ENCODE results near the gene CDCP1. TPM values are rescaled to one million over a fixed set of nuclear protein-coding genes. Genes with fewer than 3 reads are reported as not detected.

Gene CDCP1
- total and polyA plus RNA-seq, 4 donors = 0.33 to 8.9 (median 3.0) TPM

- H3K4me3 ChIP-seq (ENCODE audit: low read length in 2 of 2) = no peak overlapping the region
- DNase-seq = no peak
- 96 to 100% methylated on average over 3 of the region's 3 CpGs for WGBS, 2 donors
- no peaks in the 10 kb centered on the region for H3K27me3 ChIP-seq (ENCODE audit: control insufficient read depth in 1 of 2, insufficient read depth in 2 of 2, low read length in 1 of 2)
- H3K9me3 ChIP-seq (ENCODE audit: control insufficient read depth, low read length) = no peaks in the 10 kb centered on the region
- intact Hi-C loops (cut with DNase I) = loop anchor here in 1 of 2 donors (5.0 kb wide), 1 partner anchor 39 kb away; no protein-coding TSS in a partner anchor
- H3K36me3 ChIP-seq (ENCODE audit: control insufficient read depth in 1 of 2, insufficient read depth in 2 of 2, low read length in 1 of 2) = no peaks in the 10 kb centered on the region
- ATAC-seq (ENCODE audit: low FRiP score) = no peak
- H3K4me1 ChIP-seq (ENCODE audit: control insufficient read depth in 1 of 2, insufficient read depth in 2 of 2, low read length in 2 of 2) = no peaks in the 10 kb centered on the region
- H3K27ac ChIP-seq (ENCODE audit: low read depth in 1 of 2, low read length in 2 of 2) = peak overlapping the region in 1 of 2 donors; percentile 45
Measured at GRCh38 chr3:45166321-45166879, 20.2 kb upstream of the CDCP1 start.

- H3K27ac ChIP-seq (ENCODE audit: low read depth in 1 of 2, low read length in 2 of 2) = no peak overlapping the region
- DNase-seq (no peak), ATAC-seq (ENCODE audit: low FRiP score) (no peak)
- H3K4me3 ChIP-seq (ENCODE audit: low read length in 2 of 2) = no peak overlapping the region
- intact Hi-C loops (cut with DNase I) = loop anchor here in 1 of 2 donors (5.0 kb wide), 1 partner anchor 38 kb away; no protein-coding TSS in a partner anchor
- 81 to 95% methylated on average over 10 of the region's 10 CpGs for WGBS, 2 donors
- H3K36me3 ChIP-seq (ENCODE audit: control insufficient read depth in 1 of 2, insufficient read depth in 2 of 2, low read length in 1 of 2) = no peaks in the 10 kb centered on the region
- H3K4me1 ChIP-seq (ENCODE audit: control insufficient read depth in 1 of 2, insufficient read depth in 2 of 2, low read length in 2 of 2) = no peaks in the 10 kb centered on the region
- H3K27me3 ChIP-seq (ENCODE audit: control insufficient read depth in 1 of 2, insufficient read depth in 2 of 2, low read length in 1 of 2) = no peaks in the 10 kb centered on the region
- H3K9me3 ChIP-seq (ENCODE audit: control insufficient read depth, low read length) = no peaks in the 10 kb centered on the region
Measured at GRCh38 chr3:45165497-45166283, 19.5 kb upstream of the CDCP1 start.

- DNase-seq = no peak
- H3K9me3 ChIP-seq (ENCODE audit: control insufficient read depth, low read length) = no peaks in the 10 kb centered on the region
- WGBS, 2 donors = 88 to 92% methylated on average over 4 of the region's 4 CpGs
- intact Hi-C loops (cut with DNase I) = no loop called here
- H3K36me3 ChIP-seq (ENCODE audit: control insufficient read depth in 1 of 2, insufficient read depth in 2 of 2, low read length in 1 of 2) = no peaks in the 10 kb centered on the region
- H3K27me3 ChIP-seq (ENCODE audit: control insufficient read depth in 1 of 2, insufficient read depth in 2 of 2, low read length in 1 of 2) = no peaks in the 10 kb centered on the region
- ATAC-seq (ENCODE audit: low FRiP score) = no peak
- H3K4me1 ChIP-seq (ENCODE audit: control insufficient read depth in 1 of 2, insufficient read depth in 2 of 2, low read length in 2 of 2) = no peaks in the 10 kb centered on the region
- H3K27ac ChIP-seq (ENCODE audit: low read depth in 1 of 2, low read length in 2 of 2) = no peak overlapping the region
- H3K4me3 ChIP-seq (ENCODE audit: low read length in 2 of 2) = no peak overlapping the region
Measured at GRCh38 chr3:45164056-45164455, 17.9 kb upstream of the CDCP1 start.

- intact Hi-C loops (cut with DNase I) = no loop called here
- H3K4me1 ChIP-seq (ENCODE audit: control insufficient read depth in 1 of 2, insufficient read depth in 2 of 2, low read length in 2 of 2) = no peaks in the 10 kb centered on the region
- no peaks in the 10 kb centered on the region for H3K27me3 ChIP-seq (ENCODE audit: control insufficient read depth in 1 of 2, insufficient read depth in 2 of 2, low read length in 1 of 2)
- DNase-seq (no peak), ATAC-seq (ENCODE audit: low FRiP score) (no peak)
- 41 to 52% methylated on average over 6 of the region's 6 CpGs for WGBS, 2 donors
- H3K27ac ChIP-seq (ENCODE audit: low read depth in 1 of 2, low read length in 2 of 2) = no peak overlapping the region
- H3K9me3 ChIP-seq (ENCODE audit: control insufficient read depth, low read length) = no peaks in the 10 kb centered on the region
- H3K36me3 ChIP-seq (ENCODE audit: control insufficient read depth in 1 of 2, insufficient read depth in 2 of 2, low read length in 1 of 2) = no peaks in the 10 kb centered on the region
- no peak overlapping the region for H3K4me3 ChIP-seq (ENCODE audit: low read length in 2 of 2)
Measured at GRCh38 chr3:45163481-45163880, 17.3 kb upstream of the CDCP1 start.

GRCh38 chr3:45154641-45155147 is 8.5 kb upstream of the CDCP1 start:
- intact Hi-C loops (cut with DNase I) = no loop called here
- ATAC-seq (ENCODE audit: low FRiP score) (no peak), DNase-seq (no peak)
- 81 to 88% methylated on average over 6 of the region's 6 CpGs for WGBS, 2 donors
- no peak overlapping the region for H3K27ac ChIP-seq (ENCODE audit: low read depth in 1 of 2, low read length in 2 of 2)
- no peaks in the 10 kb centered on the region for H3K9me3 ChIP-seq (ENCODE audit: control insufficient read depth, low read length)
- H3K4me3 ChIP-seq (ENCODE audit: low read length in 2 of 2) = no peak overlapping the region
- H3K36me3 ChIP-seq (ENCODE audit: control insufficient read depth in 1 of 2, insufficient read depth in 2 of 2, low read length in 1 of 2) = no peaks in the 10 kb centered on the region
- H3K27me3 ChIP-seq (ENCODE audit: control insufficient read depth in 1 of 2, insufficient read depth in 2 of 2, low read length in 1 of 2) = no peaks in the 10 kb centered on the region
- H3K4me1 ChIP-seq (ENCODE audit: control insufficient read depth in 1 of 2, insufficient read depth in 2 of 2, low read length in 2 of 2) = no peaks in the 10 kb centered on the region

GRCh38 chr3:45153658-45154437 is 7.7 kb upstream of the CDCP1 start:
- H3K4me1 ChIP-seq (ENCODE audit: control insufficient read depth in 1 of 2, insufficient read depth in 2 of 2, low read length in 2 of 2) = no peaks in the 10 kb centered on the region
- DNase-seq (no peak), ATAC-seq (ENCODE audit: low FRiP score) (no peak)
- H3K36me3 ChIP-seq (ENCODE audit: control insufficient read depth in 1 of 2, insufficient read depth in 2 of 2, low read length in 1 of 2) = no peaks in the 10 kb centered on the region
- intact Hi-C loops (cut with DNase I) = no loop called here
- no peaks in the 10 kb centered on the region for H3K27me3 ChIP-seq (ENCODE audit: control insufficient read depth in 1 of 2, insufficient read depth in 2 of 2, low read length in 1 of 2)
- H3K4me3 ChIP-seq (ENCODE audit: low read length in 2 of 2) = no peak overlapping the region
- no peak overlapping the region for H3K27ac ChIP-seq (ENCODE audit: low read depth in 1 of 2, low read length in 2 of 2)
- no peaks in the 10 kb centered on the region for H3K9me3 ChIP-seq (ENCODE audit: control insufficient read depth, low read length)
- WGBS, 2 donors = 50 to 59% methylated on average over 5 of the region's 5 CpGs

GRCh38 chr3:45152307-45152706 is 6.1 kb upstream of the CDCP1 start:
- Histone ChIP-seq H3K4me3 (ENCODE audit: low read length in 2 of 2) (no peak overlapping the region), H3K9me3 (ENCODE audit: control insufficient read depth, low read length) (no peaks in the 10 kb centered on the region), H3K4me1 (ENCODE audit: control insufficient read depth in 1 of 2, insufficient read depth in 2 of 2, low read length in 2 of 2) (no peaks in the 10 kb centered on the region), H3K36me3 (ENCODE audit: control insufficient read depth in 1 of 2, insufficient read depth in 2 of 2, low read length in 1 of 2) (no peaks in the 10 kb centered on the region), H3K27ac (ENCODE audit: low read depth in 1 of 2, low read length in 2 of 2) (no peak overlapping the region), H3K27me3 (ENCODE audit: control insufficient read depth in 1 of 2, insufficient read depth in 2 of 2, low read length in 1 of 2) (no peaks in the 10 kb centered on the region)
- ATAC-seq (ENCODE audit: low FRiP score) (no peak), DNase-seq (no peak)
- intact Hi-C loops (cut with DNase I) = no loop called here
- WGBS, 2 donors = 94 to 97% methylated on average over 1 of the region's 1 CpG

- intact Hi-C loops (cut with DNase I) = no loop called here
- no peak for ATAC-seq (ENCODE audit: low FRiP score)
- WGBS, 2 donors = 69 to 71% methylated on average over 2 of the region's 2 CpGs
Measured at GRCh38 chr3:45151100-45151499, 4.9 kb upstream of the CDCP1 start.

More at GRCh38 chr3:45151100-45151499, 4.9 kb upstream of the CDCP1 start:
- DNase-seq = no peak
- H3K4me3 ChIP-seq (ENCODE audit: low read length in 2 of 2) = no peak overlapping the region
- H3K27ac ChIP-seq (ENCODE audit: low read depth in 1 of 2, low read length in 2 of 2) = no peak overlapping the region
- no peaks in the 10 kb centered on the region for H3K9me3 ChIP-seq (ENCODE audit: control insufficient read depth, low read length)
- H3K27me3 ChIP-seq (ENCODE audit: control insufficient read depth in 1 of 2, insufficient read depth in 2 of 2, low read length in 1 of 2) = no peaks in the 10 kb centered on the region
- H3K4me1 ChIP-seq (ENCODE audit: control insufficient read depth in 1 of 2, insufficient read depth in 2 of 2, low read length in 2 of 2) = no peaks in the 10 kb centered on the region
- no peaks in the 10 kb centered on the region for H3K36me3 ChIP-seq (ENCODE audit: control insufficient read depth in 1 of 2, insufficient read depth in 2 of 2, low read length in 1 of 2)
